Dendritic cell treated with granulocyte-macrophage colony-stimulating factor and Interleukin-4, amounts not matched to agents 40 ng/mL and 50 ng/mL, for 4 days (primary cell): Measurements from ENCODE around the gene ARID1A.

ENCODE experiments used
- H3K27ac Mint-ChIP-seq: one replicate; pipeline ENCODE4 v1.8.0; 2022; ENCODE audit warnings: mild to moderate bottlenecking, mixed read lengths
- H3K27me3 Mint-ChIP-seq: one replicate; pipeline ENCODE4 v1.8.0; 2022; ENCODE audit warnings: mild to moderate bottlenecking, mixed read lengths
- H3K36me3 Mint-ChIP-seq: one replicate; pipeline ENCODE4 v1.8.0; 2022; ENCODE audit warnings: low read depth, mixed read lengths
- H3K4me1 Mint-ChIP-seq: one replicate; pipeline ENCODE4 v1.8.0; 2022; ENCODE audit warnings: low read depth, mixed read lengths
- H3K4me3 Mint-ChIP-seq: one replicate; pipeline ENCODE4 v1.8.0; 2022; ENCODE audit warnings: mild to moderate bottlenecking, moderate library complexity, mixed read lengths
- H3K9me3 Mint-ChIP-seq: one replicate; pipeline ENCODE4 v1.8.0; 2022; ENCODE audit warnings: mixed read lengths
- intact Hi-C: fragments of 100-400 bp; cut with micrococcal nuclease; formaldehyde crosslinking; loops from one replicate; pipeline ENCODE4 v1.15.0; 2022

Gene ARID1A

DNA sequence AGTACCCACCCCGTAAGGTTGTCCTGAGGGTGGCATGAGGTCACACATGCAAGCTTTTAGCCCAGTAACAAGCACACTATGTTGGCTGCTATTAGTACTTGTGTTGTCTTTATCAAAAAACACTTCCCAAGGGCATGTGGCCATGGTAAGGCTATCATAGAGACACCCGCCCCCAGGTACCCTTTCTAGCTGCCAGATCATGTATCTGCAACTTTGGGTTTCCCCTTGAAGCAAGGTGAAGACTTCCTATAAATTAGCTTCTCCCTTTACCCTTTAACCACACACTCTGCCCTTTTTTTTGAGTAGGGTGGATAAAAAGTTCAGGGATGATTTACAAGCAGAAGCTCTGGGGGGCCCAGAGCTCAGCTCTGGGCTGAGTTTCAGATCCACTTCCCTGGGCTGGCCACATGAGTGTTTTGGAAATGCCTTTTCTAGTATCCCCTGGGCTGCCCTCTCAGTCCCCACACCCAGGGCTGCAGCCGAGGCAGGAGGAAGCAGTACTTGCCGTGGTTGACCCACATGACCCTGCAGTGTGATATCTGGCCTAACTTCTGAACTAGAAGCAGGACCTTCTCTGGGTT is 132.7 kb downstream of the ARID1A start:
- Mint-ChIP-seq H3K9me3 (no peaks in the 10 kb centered on the region), H3K4me3 (peak overlapping the region; percentile 88), H3K36me3 (peaks cover 56% of the 10 kb centered on the region), H3K4me1 (peaks cover 78% of the 10 kb centered on the region), H3K27ac (peak overlapping the region; percentile 87), H3K27me3 (no peaks in the 10 kb centered on the region)
- intact Hi-C loops, result no loop called here

DNA sequence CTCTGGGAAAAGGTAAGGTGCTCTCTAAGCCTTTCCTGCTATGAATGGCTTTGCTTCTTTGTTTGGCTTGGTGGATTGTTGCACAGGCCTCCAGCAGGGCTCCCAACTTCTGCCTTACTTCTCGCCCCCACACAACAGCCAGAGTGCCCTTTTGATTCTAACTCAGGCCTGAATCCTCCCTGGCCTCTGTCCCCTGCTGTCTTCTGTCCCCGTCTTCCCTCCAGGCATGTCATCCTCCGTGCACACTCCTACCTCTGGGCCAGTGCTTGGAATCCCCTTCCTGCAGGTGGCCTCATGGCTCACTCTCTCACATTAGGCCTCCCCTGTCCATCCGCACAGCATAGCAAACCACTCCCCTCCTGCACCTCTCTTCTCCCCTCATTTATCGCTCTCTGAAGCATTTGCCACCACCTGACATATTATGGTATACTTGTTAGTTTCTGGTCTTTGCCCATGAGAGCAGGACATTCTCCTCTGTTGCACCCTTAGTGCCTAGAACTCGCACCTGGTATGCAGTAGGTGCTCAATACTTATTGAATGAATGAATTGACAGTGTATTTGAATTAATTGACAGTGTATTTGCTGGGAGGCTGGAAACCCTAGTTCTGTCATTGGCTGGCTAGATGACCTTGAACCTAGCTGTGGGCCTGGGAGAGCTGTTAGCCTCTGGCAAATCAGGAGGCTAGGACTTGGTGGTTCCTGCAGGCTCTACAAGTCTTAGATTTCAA is 133.5 kb downstream of the ARID1A start:
- Mint-ChIP-seq H3K9me3 (no peaks in the 10 kb centered on the region), H3K36me3 (peaks cover 65% of the 10 kb centered on the region), H3K27ac (peak overlapping the region; percentile 87), H3K4me1 (peaks cover 86% of the 10 kb centered on the region), H3K4me3 (peak overlapping the region; percentile 88), H3K27me3 (no peaks in the 10 kb centered on the region)
- intact Hi-C loops, result no loop called here

DNA sequence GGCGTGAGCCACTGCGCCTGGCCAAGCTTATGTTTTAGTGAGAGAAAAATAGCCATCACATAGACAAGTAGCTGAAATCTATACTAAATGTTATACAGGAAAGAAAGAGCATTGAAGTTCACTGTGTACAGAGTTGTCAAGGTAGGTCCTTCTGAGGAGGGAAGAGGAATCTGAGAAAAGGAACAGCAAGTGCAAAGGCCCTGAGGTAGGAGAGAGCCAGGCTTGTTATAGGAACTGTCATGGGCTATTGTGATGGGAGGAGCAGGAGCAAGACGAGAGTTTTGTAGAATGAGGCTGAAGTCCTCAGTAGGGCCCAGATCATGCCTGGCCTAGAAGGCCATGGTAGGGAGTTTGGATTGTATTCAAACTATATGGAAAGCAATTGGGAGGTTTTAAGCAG is 135.2 kb downstream of the ARID1A start:
- intact Hi-C loops, result no loop called here
- Mint-ChIP-seq H3K4me1 (peaks cover 78% of the 10 kb centered on the region), H3K4me3 (no peak overlapping the region), H3K27ac (no peak overlapping the region), H3K9me3 (no peaks in the 10 kb centered on the region), H3K36me3 (peaks cover 82% of the 10 kb centered on the region), H3K27me3 (no peaks in the 10 kb centered on the region)
